NCI-H526 (cell line): ENCODE results near the gene PSMD1.
"Not testable (repeated sequence)": the region's sequence is repeated elsewhere in the genome, so short reads cannot be mapped to it uniquely, and the experiment has no call there.

ENCODE experiments used
- DNase-seq, 2 experiments: peaks; one replicate each; lab custom pipeline; 2025; lab: John Stamatoyannopoulos, UW

PSMD1 gene

DNA sequence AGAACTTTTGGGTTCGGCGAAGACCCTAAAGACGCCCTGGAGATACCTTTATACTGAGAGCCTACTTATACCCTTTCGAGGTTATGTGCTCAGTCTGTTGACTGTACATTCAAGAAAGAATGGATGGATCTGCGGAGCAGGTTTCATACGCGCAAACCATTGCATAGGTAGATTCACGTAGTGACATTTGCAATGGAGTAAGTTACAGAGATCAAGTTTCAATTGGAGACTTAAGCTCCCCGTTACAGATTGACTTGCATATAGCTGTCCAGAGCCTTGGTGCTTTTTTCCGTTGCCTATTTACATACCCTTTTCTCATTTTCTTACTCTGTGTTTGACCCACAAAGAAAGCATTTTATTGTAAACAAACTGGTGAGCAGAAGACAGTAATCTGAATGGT, 923 bp downstream of the PSMD1 start:
- no peak for DNase-seq

GRCh38 chr2:231058761-231059550, 2.3 kb downstream of the PSMD1 start:
- no peak for DNase-seq

- no peak for DNase-seq
Measured at GRCh38 chr2:231059756-231060155, 3.1 kb downstream of the PSMD1 start.

GRCh38 chr2:231062776-231063175, 6.1 kb downstream of the PSMD1 start:
- DNase-seq, result no peak

GRCh38 chr2:231063347-231063746, 6.7 kb downstream of the PSMD1 start:
- DNase-seq, result no peak

DNA sequence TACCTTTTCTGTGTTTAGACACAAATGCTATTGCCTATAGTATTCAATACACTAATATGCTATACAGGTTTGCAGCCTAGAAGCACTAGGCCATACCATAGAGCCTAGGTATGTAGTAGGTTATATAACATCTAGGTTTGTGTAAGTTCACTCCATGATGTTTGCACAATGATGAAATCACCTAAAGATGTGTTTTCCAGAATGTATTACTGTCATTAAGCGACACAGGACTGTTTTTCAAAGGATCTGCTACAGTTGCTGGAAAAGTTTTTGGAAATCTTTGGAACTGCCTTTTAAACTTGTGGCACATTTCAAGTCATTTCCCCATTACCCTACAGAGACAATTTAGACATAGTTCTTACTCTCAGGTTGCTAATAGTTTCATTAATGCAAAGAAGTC, 9.3 kb downstream of the PSMD1 start:
- DNase-seq, result no peak

DNA sequence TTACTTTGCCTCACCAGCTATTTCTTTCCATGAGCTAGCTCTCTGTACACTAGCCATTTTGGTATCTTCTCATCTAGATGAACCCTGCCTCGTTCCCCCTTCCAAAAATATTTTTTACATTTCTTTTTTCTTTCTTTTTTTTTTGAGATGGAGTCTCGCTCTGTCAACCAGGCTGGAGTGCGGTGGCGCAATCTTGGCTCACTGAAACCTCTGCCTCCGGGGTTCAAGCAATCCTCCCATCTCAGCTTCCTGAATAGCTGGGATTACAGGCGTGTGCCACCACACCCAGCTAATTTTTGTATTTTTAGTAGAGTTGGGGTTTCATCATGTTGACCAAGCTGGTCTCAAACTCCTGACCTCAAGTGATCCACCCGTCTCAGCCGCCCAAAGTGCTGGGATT, 10.9 kb downstream of the PSMD1 start:
- not testable (repeated sequence) for DNase-seq

DNA sequence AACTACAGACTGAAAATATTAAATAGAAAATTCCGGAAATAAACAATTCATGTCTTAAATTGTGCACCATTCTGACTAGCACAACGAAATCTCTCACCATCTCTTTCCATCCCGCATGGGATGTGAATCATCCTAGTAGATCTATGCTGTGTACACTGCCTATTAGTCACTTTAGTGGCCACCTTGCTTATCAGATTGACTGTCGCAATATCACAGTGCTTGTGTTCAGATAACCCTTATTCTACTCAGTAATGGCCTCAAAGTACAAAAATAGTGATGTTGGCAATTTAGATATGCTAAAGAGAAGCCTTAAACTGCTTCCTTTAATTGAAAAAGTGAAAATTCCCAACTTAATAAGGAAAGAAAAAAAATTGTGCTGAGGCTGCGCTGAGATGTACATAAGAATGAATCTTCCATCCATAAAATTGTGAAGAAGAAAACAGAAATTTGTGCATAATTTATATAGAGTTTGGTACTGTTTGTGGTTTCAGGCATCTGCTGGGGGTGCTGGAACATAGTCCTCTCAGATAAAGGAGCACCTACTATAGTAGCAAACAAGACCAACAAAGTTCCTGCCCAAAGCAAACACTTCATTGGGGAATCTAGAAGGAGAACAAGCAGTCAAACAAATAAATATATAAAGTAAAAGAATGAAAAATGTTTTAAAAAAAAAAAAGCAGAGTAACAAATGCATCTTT, 12.0 kb downstream of the PSMD1 start:
- no peak for DNase-seq

- no peak for DNase-seq
Measured at GRCh38 chr2:231069379-231070054, 12.8 kb downstream of the PSMD1 start.

DNA sequence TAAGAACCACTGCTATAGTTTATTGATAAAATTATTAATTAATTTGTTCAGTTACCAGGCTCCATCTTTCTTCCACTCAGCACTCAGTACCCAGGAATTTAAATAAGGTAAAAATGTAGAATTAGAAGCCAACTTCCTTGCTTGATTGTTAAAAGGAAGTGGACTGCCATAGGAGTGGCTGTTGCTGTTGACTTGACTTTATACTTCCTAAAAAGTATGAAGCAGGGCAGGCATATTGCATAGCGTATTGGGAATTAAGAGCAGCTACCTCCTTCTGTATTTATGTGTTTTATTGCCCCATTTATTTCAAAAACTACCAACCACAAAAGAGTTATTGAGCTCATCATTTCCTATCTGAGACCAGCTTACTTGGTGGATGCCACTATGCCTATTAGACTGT, 27.9 kb downstream of the PSMD1 start:
- DNase-seq, result no peak

DNA sequence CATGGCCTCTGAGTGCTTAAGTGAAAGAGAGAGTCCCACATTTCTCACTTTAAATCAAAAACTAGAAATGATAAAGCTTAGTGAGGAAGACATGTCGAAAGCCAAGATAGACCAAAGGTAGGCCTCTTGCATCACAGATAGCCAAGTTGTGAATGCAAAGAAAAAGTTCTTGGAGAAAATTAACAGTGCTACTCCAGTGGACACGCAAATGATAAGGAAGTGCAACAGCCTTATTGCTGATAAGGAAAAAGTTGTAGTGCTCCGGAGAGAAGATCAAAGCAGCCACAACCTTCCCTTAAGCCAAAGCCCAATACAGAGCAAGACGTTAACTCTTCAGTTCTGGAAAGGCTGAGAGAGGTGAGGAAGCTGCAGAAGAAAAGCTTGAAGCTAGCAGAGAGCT, 32.1 kb downstream of the PSMD1 start:
- DNase-seq, result no peak

GRCh38 chr2:231093933-231094332, 37.3 kb downstream of the PSMD1 start:
- DNase-seq, result no peak

GRCh38 chr2:231094736-231095346, 38.2 kb downstream of the PSMD1 start:
- no peak for DNase-seq

DNA sequence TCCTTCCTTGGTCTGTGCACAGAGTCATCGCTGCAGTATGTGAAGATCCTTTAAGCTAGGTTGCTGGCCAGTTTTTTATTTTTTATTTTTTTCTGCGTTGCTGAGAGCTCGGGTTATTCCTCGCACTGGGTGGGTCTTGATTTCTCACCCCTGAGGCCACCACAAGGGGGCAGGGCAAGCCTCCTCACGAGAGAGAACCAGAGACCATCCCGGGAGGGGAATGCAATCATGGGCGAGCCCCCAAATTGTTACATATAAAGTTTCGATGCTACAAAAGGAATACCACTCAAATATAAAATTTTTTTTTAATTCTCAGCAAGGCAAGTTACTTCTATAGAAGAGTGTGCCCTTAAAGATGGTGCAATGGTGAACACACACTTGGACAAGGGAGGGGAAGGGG, 43.3 kb downstream of the PSMD1 start:
- peak in 1 of 2 experiments; percentile 1 for DNase-seq

DNA sequence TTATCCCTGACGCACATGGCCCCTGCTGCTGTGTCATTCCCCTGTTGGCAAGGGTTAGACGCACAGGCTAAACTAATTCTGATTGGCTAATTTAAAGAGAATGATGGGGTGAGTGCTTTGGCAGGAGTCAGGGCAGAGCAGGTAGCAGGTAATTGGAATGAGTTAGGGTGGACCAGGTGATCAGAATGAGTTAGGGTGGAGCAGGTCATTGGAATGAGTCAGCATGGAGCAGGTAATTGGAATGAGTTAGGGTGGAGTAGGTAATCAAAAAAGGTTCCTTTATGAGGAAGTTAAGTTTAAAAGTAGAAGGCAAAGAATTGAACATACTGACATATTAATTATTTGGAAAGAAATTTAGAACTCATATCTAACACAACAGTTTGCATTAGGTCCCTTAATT, 43.7 kb downstream of the PSMD1 start:
- DNase-seq, result not testable (repeated sequence)

DNA sequence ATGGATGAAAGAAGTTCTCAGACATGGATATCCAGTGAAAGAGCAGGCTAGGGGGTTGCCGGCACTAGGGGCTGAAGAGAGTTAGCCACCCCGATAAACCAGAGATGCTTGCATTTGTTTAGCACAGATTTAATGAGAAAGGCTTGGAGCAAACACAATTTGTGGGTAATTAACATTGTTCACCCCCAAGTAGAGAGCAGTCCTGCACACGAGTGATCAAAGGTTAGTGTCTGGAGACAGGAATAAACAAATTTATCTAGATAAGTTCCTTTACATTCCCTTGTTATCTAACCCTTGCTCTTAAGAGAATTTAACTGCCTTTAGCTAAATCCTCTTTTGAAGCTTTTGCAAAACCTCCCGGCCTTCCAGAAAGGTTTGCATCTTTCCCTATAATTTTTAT, 44.3 kb downstream of the PSMD1 start:
- no peak for DNase-seq

- DNase-seq, result no peak
Measured at GRCh38 chr2:231102772-231103171, 46.1 kb downstream of the PSMD1 start.

GRCh38 chr2:231104115-231104713, 47.5 kb downstream of the PSMD1 start:
- DNase-seq, result peak; percentile 21 to 58

GRCh38 chr2:231110551-231110950, 53.9 kb downstream of the PSMD1 start:
- no peak for DNase-seq

DNA sequence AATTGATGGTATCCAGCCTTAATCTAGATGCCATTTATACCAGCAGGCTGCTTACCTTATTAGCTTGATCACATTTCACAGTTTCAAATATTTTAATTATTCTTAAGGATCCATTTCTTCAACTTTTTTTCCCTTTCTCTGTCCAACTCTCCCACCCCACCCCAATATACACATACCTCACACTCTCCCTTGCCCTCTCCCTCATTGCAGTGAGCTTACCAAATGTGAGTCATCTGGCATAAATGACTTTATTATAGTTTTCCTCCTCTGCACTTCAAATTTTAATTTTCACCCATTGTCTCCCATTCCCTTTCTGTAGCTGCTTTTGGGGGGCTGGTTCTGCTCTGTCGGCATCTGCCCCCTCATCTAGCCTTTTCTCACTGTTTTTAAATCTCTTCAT, 55.3 kb downstream of the PSMD1 start:
- DNase-seq, result no peak

GRCh38 chr2:231113489-231113888, 56.8 kb downstream of the PSMD1 start:
- no peak for DNase-seq

DNA sequence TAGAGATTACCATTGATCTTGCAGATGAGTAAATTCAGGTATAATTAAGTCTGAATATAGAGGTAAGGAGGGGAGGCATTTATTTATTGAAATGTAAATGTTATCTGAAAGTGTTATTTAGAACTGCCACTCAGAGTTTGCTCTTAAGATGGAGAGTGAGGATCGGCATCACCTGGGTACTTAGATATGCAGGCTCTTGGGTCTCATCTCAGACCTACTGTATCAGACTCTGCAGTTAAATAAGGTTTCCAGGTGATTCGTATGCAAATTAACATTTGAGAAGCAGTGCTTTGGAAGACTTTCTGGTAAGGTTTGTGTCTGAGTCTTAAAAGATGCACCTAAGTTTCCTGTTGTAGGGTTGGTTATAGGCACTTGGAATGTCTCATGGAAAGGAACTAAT, 59.0 kb downstream of the PSMD1 start:
- no peak for DNase-seq
